OCI-LY3 (cell line): Measurements from ENCODE around the gene TUBGCP6.

ENCODE experiments used
- H2AFZ ChIP-seq: fragments of 200-600, 300-600 bp; shearing (Covaris generic); 2 replicates; pipeline ENCODE4 v1.6.0; 2014; ENCODE audit warnings: antibody characterized with exemption, low read depth, low read length
- H3K27ac ChIP-seq: fragments of 200-600, 300-600 bp; sonication (generic); 2 replicates; pipeline ENCODE4 v1.5.1; 2014; ENCODE audit warnings: mild to moderate bottlenecking, low read length, moderate library complexity, mixed read lengths
- H3K27me3 ChIP-seq: fragments of 200-600, 300-600 bp; sonication (generic); 2 replicates; pipeline ENCODE4 v1.6.1; 2014; ENCODE audit warnings: low read depth, low read length, mixed read lengths
- H3K36me3 ChIP-seq: fragments of 200-600, 300-600 bp; sonication (generic); replicated peaks from 2 replicates; pipeline ENCODE3; 2014; ENCODE audit warnings: low read depth, low read length, mixed read lengths
- H3K4me1 ChIP-seq: fragments of 300-600, 200-600 bp; sonication (generic); 2 replicates; pipeline ENCODE4 v1.6.1; 2014; ENCODE audit warnings: low read length, mixed read lengths
- H3K4me2 ChIP-seq: fragments of 200-600, 300-600 bp; sonication (generic); 2 replicates; pipeline ENCODE4 v1.6.1; 2014; ENCODE audit warnings: low read length, mixed read lengths
- H3K4me3 ChIP-seq: fragments of 300-600, 200-600 bp; sonication (generic); 2 replicates; pipeline ENCODE4 v1.5.1; 2014; ENCODE audit warnings: antibody characterized with exemption, mild to moderate bottlenecking, low read length, moderate library complexity
- H3K79me2 ChIP-seq: fragments of 300-600, 200-600 bp; shearing (Covaris generic); 2 replicates; pipeline ENCODE4 v1.6.1; 2014; ENCODE audit warnings: mild to moderate bottlenecking, low read length, mixed read lengths
- H3K9ac ChIP-seq: fragments of 300-600, 200-600 bp; shearing (Covaris generic); 2 replicates; pipeline ENCODE4 v1.6.0; 2014; ENCODE audit warnings: mild to moderate bottlenecking, low read length, moderate library complexity
- H3K9me3 ChIP-seq: fragments of 200-600, 300-600 bp; shearing (Covaris generic); 2 replicates; pipeline ENCODE4 v1.6.1; 2014; ENCODE audit warnings: low read length, mixed read lengths; ENCODE audit not compliant: insufficient read depth
- H4K20me1 ChIP-seq: fragments of 200-600, 300-600 bp; sonication (generic); 2 replicates; pipeline ENCODE4 v1.6.1; 2016; ENCODE audit warnings: low read length, mixed read lengths; ENCODE audit not compliant: insufficient read depth
- EZH2phosphoT487 ChIP-seq: fragments of 200-600 bp; shearing (Covaris generic); IDR thresholded peaks from 2 replicates; pipeline ENCODE4 v1.6.1; 2018; ENCODE audit warnings: antibody characterized with exemption, mixed run types, low read depth
- TF ChIP-seq, protein P1 (sequence below): fragments of 200-600, 300-600 bp; sonication (generic); IDR thresholded peaks from 2 replicates; pipeline ENCODE4 v1.5.1; 2014; ENCODE audit warnings: antibody characterized with exemption, low read length, low read depth

The TUBGCP6 gene

DNA sequence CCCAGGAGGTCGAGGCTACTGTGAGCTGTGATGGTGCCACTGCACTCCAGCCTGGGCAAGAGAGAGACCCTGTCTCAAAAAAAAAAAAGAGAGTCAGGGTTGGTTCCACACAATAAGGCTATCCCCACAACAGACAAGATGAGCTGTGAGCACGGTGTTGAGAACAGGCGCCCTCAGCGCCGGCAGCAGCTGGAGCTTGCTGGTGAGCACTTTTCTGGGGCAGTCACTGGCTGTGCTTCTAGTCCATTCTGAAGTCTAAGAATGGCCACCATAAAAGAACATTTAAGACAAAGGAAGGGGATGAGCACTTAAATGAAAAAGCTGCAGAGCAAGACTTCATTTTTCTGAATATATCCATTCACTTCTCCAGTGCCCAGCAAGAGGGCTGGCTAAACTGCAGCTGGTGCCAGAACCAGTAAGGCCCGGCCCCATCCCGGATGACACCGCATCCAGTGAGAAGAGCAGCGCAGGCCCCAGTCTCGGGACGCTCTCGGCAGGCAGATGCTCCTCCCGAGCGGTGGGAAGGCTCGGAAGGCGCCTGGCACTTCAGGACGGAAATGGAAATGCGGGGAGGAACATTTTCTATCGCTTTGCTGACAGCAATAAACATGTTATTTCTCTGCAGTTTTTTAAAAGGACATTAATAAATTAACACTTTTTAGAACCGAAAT, 12.2 kb downstream of the TUBGCP6 start:
- Histone ChIP-seq H3K9ac (no peak overlapping the region), H3K36me3 (peaks cover 4% of the 10 kb centered on the region), H3K4me3 (no peak overlapping the region), H3K27ac (no peak overlapping the region), H3K9me3 (no peaks in the 10 kb centered on the region), H3K4me2 (no peak overlapping the region), H3K4me1 (no peaks in the 10 kb centered on the region), H2AFZ (no peak overlapping the region), H3K27me3 (no peaks in the 10 kb centered on the region), H3K79me2 (peaks cover 26% of the 10 kb centered on the region), H4K20me1 (no peaks in the 10 kb centered on the region)
- TF ChIP-seq EZH2phosphoT487, result no peak
- TF ChIP-seq, protein P1, sequence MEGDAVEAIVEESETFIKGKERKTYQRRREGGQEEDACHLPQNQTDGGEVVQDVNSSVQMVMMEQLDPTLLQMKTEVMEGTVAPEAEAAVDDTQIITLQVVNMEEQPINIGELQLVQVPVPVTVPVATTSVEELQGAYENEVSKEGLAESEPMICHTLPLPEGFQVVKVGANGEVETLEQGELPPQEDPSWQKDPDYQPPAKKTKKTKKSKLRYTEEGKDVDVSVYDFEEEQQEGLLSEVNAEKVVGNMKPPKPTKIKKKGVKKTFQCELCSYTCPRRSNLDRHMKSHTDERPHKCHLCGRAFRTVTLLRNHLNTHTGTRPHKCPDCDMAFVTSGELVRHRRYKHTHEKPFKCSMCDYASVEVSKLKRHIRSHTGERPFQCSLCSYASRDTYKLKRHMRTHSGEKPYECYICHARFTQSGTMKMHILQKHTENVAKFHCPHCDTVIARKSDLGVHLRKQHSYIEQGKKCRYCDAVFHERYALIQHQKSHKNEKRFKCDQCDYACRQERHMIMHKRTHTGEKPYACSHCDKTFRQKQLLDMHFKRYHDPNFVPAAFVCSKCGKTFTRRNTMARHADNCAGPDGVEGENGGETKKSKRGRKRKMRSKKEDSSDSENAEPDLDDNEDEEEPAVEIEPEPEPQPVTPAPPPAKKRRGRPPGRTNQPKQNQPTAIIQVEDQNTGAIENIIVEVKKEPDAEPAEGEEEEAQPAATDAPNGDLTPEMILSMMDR, result no peak

GRCh38 chr22:50229370-50229769, 15.5 kb downstream of the TUBGCP6 start:
- no peaks in the 10 kb centered on the region for H3K4me1 ChIP-seq
- H4K20me1 ChIP-seq, result no peaks in the 10 kb centered on the region
- H3K9me3 ChIP-seq, result no peaks in the 10 kb centered on the region
- H2AFZ ChIP-seq, result no peak overlapping the region
- H3K4me3 ChIP-seq, result no peak overlapping the region
- H3K27ac ChIP-seq, result no peak overlapping the region
- no peak overlapping the region for H3K4me2 ChIP-seq
- no peaks in the 10 kb centered on the region for H3K27me3 ChIP-seq
- H3K9ac ChIP-seq, result no peak overlapping the region
- TF ChIP-seq EZH2phosphoT487, result no peak
- TF ChIP-seq, protein P1, result no peak
- peaks cover 4% of the 10 kb centered on the region for H3K79me2 ChIP-seq
- H3K36me3 ChIP-seq, result peaks cover 2% of the 10 kb centered on the region

- peaks cover 2% of the 10 kb centered on the region for H3K36me3 ChIP-seq
- H3K27ac ChIP-seq, result no peak overlapping the region
- no peaks in the 10 kb centered on the region for H3K79me2 ChIP-seq
- H4K20me1 ChIP-seq, result no peaks in the 10 kb centered on the region
- no peaks in the 10 kb centered on the region for H3K27me3 ChIP-seq
- no peak for TF ChIP-seq EZH2phosphoT487
- TF ChIP-seq, protein P1, result no peak
- H3K9ac ChIP-seq, result no peak overlapping the region
- no peaks in the 10 kb centered on the region for H3K4me1 ChIP-seq
- H3K9me3 ChIP-seq, result no peaks in the 10 kb centered on the region
- H3K4me2 ChIP-seq, result no peak overlapping the region
- no peak overlapping the region for H3K4me3 ChIP-seq
- no peak overlapping the region for H2AFZ ChIP-seq
Observed at GRCh38 chr22:50228366-50228765, 16.5 kb downstream of the TUBGCP6 start.

DNA sequence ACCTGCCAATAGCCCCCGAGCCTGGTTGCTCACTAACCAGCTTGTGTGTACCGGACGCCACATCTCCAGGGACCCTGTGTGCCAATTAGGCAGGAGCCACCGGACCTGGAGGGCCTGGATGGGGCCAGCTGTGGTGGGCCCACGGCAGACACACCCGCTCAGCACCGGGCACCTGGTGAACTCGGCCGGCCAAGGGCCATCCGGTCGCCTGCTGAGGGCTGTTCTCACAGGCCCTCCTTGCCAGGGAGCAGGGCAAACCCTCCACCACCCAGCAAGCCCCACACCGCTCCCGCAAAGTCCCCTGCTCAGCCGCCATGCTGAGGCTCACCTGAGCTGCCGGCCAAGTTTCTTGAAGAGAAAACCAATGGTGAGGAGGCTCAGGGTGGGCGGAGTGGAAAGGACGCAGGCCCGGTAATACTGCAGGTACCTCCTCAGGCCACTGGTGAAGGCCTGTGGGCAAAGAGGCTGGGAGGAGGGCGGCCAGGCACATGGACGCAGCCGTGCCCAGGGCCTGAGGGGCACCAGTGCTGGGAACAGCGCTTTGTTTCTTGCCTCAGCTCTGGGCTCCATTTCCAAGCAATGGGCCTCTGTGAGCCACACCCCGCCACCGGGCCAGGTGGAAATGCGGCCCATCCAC, 17.1 kb downstream of the TUBGCP6 start:
- Histone ChIP-seq H3K4me3 (no peak overlapping the region), H3K27ac (no peak overlapping the region), H3K79me2 (no peaks in the 10 kb centered on the region), H4K20me1 (no peaks in the 10 kb centered on the region), H3K27me3 (no peaks in the 10 kb centered on the region), H3K9me3 (no peaks in the 10 kb centered on the region), H2AFZ (no peak overlapping the region), H3K4me1 (no peaks in the 10 kb centered on the region), H3K4me2 (no peak overlapping the region), H3K36me3 (peaks cover 2% of the 10 kb centered on the region), H3K9ac (no peak overlapping the region)
- TF ChIP-seq, protein P1, result no peak
- TF ChIP-seq EZH2phosphoT487, result no peak
